Endothelial cell of umbilical vein (primary cell): ENCODE results near the gene RBM20. TPM values are rescaled to one million over a fixed set of nuclear protein-coding genes. Genes with fewer than 3 reads are reported as not detected.

ENCODE experiments used
- BruUV-seq: library from RNA; stranded (reverse); fragments of 400-500 nt; replicated peaks from 2 replicates; lab custom pipeline; 2021; lab: Mats Ljungman, UMichigan
- CTCF ChIA-PET: fragments of 300-600, 350-600 bp; sonication (Branson Sonifier 250); formaldehyde crosslinking; loops from one replicate; lab custom pipeline; 2021; ENCODE audit warnings: antibody characterized with exemption, inconsistent platforms; lab: Charles Lee
- POLR2A ChIA-PET: fragments of 300-600, 350-600 bp; sonication (Branson Sonifier 250); formaldehyde crosslinking; loops from one replicate; lab custom pipeline; 2021; ENCODE audit warnings: antibody characterized with exemption, inconsistent platforms; lab: Charles Lee
- DNase-seq: peaks from one replicate; pipeline ENCODE4 v3.0.0-alpha.2; 2011; ENCODE audit warnings: low read depth, low spot score
- FAIRE-seq: peaks from 2 replicates; lab custom pipeline; 2011; peaks lifted over from hg19 to GRCh38; lab: Jason Lieb, UNC
- H2AFZ ChIP-seq: 2 replicates; pipeline ENCODE4 v1.6.0; 2012; ENCODE audit warnings: low read depth, low read length, control low read depth, inconsistent platforms
- H3K27ac ChIP-seq: 2 replicates; pipeline ENCODE4 v1.5.1; 2011; ENCODE audit warnings: low read depth, mild to moderate bottlenecking, control low read depth, low read length, moderate library complexity; ENCODE audit not compliant: insufficient read depth
- H3K27me3 ChIP-seq, 2 experiments: 2 replicates each; pipeline versions ENCODE4 v1.6.0 to v1.6.1; 2011; ENCODE audit warnings: low read length in 2 of 2, mixed read lengths in 1 of 2; ENCODE audit not compliant: control insufficient read depth in 2 of 2, insufficient read depth in 2 of 2
- H3K36me3 ChIP-seq, 2 experiments: 2 replicates in 1 of 2; 3 replicates in 1 of 2; pipeline ENCODE4 v1.5.1; 2011; ENCODE audit warnings: low read length in 2 of 2, mild to moderate bottlenecking in 1 of 2, moderate library complexity in 1 of 2; ENCODE audit not compliant: control insufficient read depth in 2 of 2, insufficient read depth in 2 of 2; ENCODE audit errors: extremely low read depth in 1 of 2
- H3K4me1 ChIP-seq: 3 replicates; pipeline ENCODE4 v1.5.1; 2011; ENCODE audit warnings: mild to moderate bottlenecking, low read length; ENCODE audit not compliant: control insufficient read depth, insufficient read depth; ENCODE audit errors: extremely low read depth
- H3K4me2 ChIP-seq: 2 replicates; pipeline ENCODE4 v1.6.1; 2011; ENCODE audit warnings: low read length, control low read depth, mixed read lengths; ENCODE audit not compliant: insufficient read depth
- H3K4me3 ChIP-seq, 3 experiments: fragments of 200-600 bp in 1 of 3; sonication (generic), shearing (Covaris generic) in 1 of 3; replicated peaks in 1 of 3; 2 replicates each; pipeline ENCODE4 v1.5.1; 2011 to 2016; ENCODE audit warnings: control low read depth in 3 of 3, low read length in 3 of 3, mild to moderate bottlenecking in 2 of 3, inconsistent platforms in 1 of 3, low read depth in 1 of 3, moderate library complexity in 1 of 3; ENCODE audit not compliant: insufficient read depth in 1 of 3
- H3K79me2 ChIP-seq: 2 replicates; pipeline ENCODE4 v1.6.0; 2012; ENCODE audit warnings: low read length, inconsistent platforms; ENCODE audit not compliant: control insufficient read depth, insufficient read depth
- H3K9ac ChIP-seq: replicated peaks from 2 replicates; pipeline ENCODE3; 2011; ENCODE audit warnings: low read length, control low read depth; ENCODE audit not compliant: insufficient read depth; ENCODE audit errors: extremely low read depth
- H3K9me1 ChIP-seq: replicated peaks from 3 replicates; pipeline ENCODE4 v1.6.0; 2011; ENCODE audit warnings: mild to moderate bottlenecking, low read length; ENCODE audit not compliant: control insufficient read depth, insufficient read depth; ENCODE audit errors: extremely low read depth
- H3K9me3 ChIP-seq: replicated peaks from 2 replicates; pipeline ENCODE4 v1.5.1; 2012; ENCODE audit warnings: low read length, inconsistent platforms; ENCODE audit not compliant: control insufficient read depth, insufficient read depth
- H4K20me1 ChIP-seq: replicated peaks from 2 replicates; pipeline ENCODE3; 2011; ENCODE audit warnings: mild to moderate bottlenecking, low read length; ENCODE audit not compliant: control insufficient read depth, insufficient read depth; ENCODE audit errors: extremely low read depth
- EZH2 ChIP-seq: IDR thresholded peaks from 2 replicates; pipeline ENCODE4 v1.6.1; 2012; ENCODE audit warnings: borderline replicate concordance, low read depth, mild to moderate bottlenecking, moderate library complexity, low read length, inconsistent platforms; ENCODE audit not compliant: severe bottlenecking
- FOS ChIP-seq: IDR thresholded peaks from 2 replicates; pipeline ENCODE4 v1.6.1; 2011; ENCODE audit warnings: mild to moderate bottlenecking, low read length, moderate library complexity, borderline replicate concordance; ENCODE audit not compliant: insufficient read depth
- GATA2 ChIP-seq: IDR thresholded peaks from 2 replicates; pipeline ENCODE4 v1.7.0; 2011; ENCODE audit warnings: low read depth, mild to moderate bottlenecking, moderate library complexity, mixed read lengths, low read length; ENCODE audit not compliant: insufficient read length, insufficient read depth
- JUN ChIP-seq: IDR thresholded peaks from 2 replicates; pipeline ENCODE4 v1.6.1; 2011; ENCODE audit warnings: borderline replicate concordance, low read depth; ENCODE audit not compliant: insufficient read length, insufficient read depth
- MYC ChIP-seq: IDR thresholded peaks from one replicate; pipeline ENCODE4 v1.6.1; 2011; ENCODE audit warnings: mild to moderate bottlenecking, low read depth, low read length
- POLR2A ChIP-seq: IDR thresholded peaks from 2 replicates; pipeline ENCODE4 v1.6.1; 2012; ENCODE audit warnings: low read depth, mild to moderate bottlenecking, control low read depth, low read length
- POLR2AphosphoS5 ChIP-seq: IDR thresholded peaks from 2 replicates; pipeline ENCODE4 v1.6.1; 2012; ENCODE audit warnings: low read depth, mild to moderate bottlenecking, control low read depth, low read length, moderate library complexity; ENCODE audit not compliant: insufficient read depth
- dilution Hi-C: fragments of 300-500 bp; cut with MboI; formaldehyde crosslinking; loops from one replicate; pipeline ENCODE4 v1.15.0; 2019; ENCODE audit warnings: low sequenced_read_pairs; ENCODE audit not compliant: extremely low pct_ligation_motif_present
- intact Hi-C: fragments of 100-400 bp; cut with micrococcal nuclease; formaldehyde crosslinking; loops from one replicate; pipeline ENCODE4 v1.10.0; 2022
- polyA plus RNA-seq, 4 experiments: library from polyadenylated mRNA; depleted of rRNA in 3 of 4; stranded (reverse) in 3 of 4; unstranded in 1 of 4; fragments of >200 nt; gene quantifications; 2 replicates each; pipeline versions ENCODE4 v1.2.1 to v1.2.3, GENCODE V29; 2011 to 2012; ENCODE audit warnings: missing spikeins in 1 of 4
- total RNA-seq: library from RNA; stranded (reverse); gene quantifications from 2 replicates; pipeline ENCODE4 v1.2.3, GENCODE V29; 2021
- TF ChIP-seq, protein P1 (sequence below), 2 donors: IDR thresholded peaks; 1 replicate in 1 of 2; 2 replicates in 1 of 2; pipeline ENCODE4 v1.5.1; 2011; ENCODE audit warnings: low read length in 2 of 2, mild to moderate bottlenecking in 2 of 2, moderate library complexity in 2 of 2, control low read depth in 1 of 2, inconsistent platforms in 1 of 2, low read depth in 1 of 2; ENCODE audit not compliant: insufficient read depth in 1 of 2; ENCODE audit errors: extremely low read depth in 1 of 2
- TF ChIP-seq, protein P2 (sequence below): IDR thresholded peaks from 2 replicates; pipeline ENCODE4 v1.6.1; 2011; ENCODE audit not compliant: insufficient read depth, insufficient read length

The RBM20 gene
- total and polyA plus RNA-seq, 2 donors (not counting 3 experiments of a cell fraction or from before 2014, with no cell fraction given) = 0.04 TPM; not detected in 1

GRCh38 chr10:110862961-110863360 lies 218.8 kb downstream of the RBM20 start:
- Histone ChIP-seq H3K9me1 (no peaks in the 10 kb centered on the region), H3K4me2 (no peak overlapping the region), H3K4me3 (no peak overlapping the region), H4K20me1 (no peaks in the 10 kb centered on the region), H3K9me3 (no peaks in the 10 kb centered on the region), H3K9ac (no peak overlapping the region), H3K27me3 (peaks cover 8 to 13% of the 10 kb centered on the region in 2 experiments), H3K27ac (no peak overlapping the region), H3K79me2 (no peaks in the 10 kb centered on the region), H3K36me3 (no peaks in the 10 kb centered on the region), H2AFZ (no peak overlapping the region), H3K4me1 (no peaks in the 10 kb centered on the region)
- intact Hi-C loops (loop anchor here (5.0 kb wide), 1 partner anchor 86 kb away; no protein-coding TSS in a partner anchor), dilution Hi-C loops (no loop called here)
- FAIRE-seq (no peak), DNase-seq (no peak)
- TF ChIP-seq, protein P1, sequence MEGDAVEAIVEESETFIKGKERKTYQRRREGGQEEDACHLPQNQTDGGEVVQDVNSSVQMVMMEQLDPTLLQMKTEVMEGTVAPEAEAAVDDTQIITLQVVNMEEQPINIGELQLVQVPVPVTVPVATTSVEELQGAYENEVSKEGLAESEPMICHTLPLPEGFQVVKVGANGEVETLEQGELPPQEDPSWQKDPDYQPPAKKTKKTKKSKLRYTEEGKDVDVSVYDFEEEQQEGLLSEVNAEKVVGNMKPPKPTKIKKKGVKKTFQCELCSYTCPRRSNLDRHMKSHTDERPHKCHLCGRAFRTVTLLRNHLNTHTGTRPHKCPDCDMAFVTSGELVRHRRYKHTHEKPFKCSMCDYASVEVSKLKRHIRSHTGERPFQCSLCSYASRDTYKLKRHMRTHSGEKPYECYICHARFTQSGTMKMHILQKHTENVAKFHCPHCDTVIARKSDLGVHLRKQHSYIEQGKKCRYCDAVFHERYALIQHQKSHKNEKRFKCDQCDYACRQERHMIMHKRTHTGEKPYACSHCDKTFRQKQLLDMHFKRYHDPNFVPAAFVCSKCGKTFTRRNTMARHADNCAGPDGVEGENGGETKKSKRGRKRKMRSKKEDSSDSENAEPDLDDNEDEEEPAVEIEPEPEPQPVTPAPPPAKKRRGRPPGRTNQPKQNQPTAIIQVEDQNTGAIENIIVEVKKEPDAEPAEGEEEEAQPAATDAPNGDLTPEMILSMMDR (IDR thresholded peaks at IDR 0.05; ENCODE audit: extremely low read depth in 1 of 2, insufficient read depth in 1 of 2, low read depth in 1 of 2, low read length in 2 of 2) = no peak
- no peak for TF ChIP-seq GATA2
- TF ChIP-seq JUN = no peak
- no peak for TF ChIP-seq POLR2AphosphoS5
- no peak for TF ChIP-seq FOS
- TF ChIP-seq POLR2A = no peak
- no peak for TF ChIP-seq EZH2
- TF ChIP-seq, protein P2, sequence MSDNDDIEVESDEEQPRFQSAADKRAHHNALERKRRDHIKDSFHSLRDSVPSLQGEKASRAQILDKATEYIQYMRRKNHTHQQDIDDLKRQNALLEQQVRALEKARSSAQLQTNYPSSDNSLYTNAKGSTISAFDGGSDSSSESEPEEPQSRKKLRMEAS = no peak
- no peak for TF ChIP-seq MYC
- CTCF ChIA-PET = no interaction called here
- POLR2A ChIA-PET = no interaction called here
- no TSS peak for BruUV-seq
